HepG2 (cell line): ENCODE results near the gene AP3D1. TPM values are rescaled to one million over a fixed set of nuclear protein-coding genes. Genes with fewer than 3 reads are reported as not detected.

Source experiments
- ATAC-seq: fragments of 200-7000 bp; cut with Tn5 transposase; 3 replicates; pipeline ENCODE4 v1.9.1; 2020; ENCODE audit warnings: mild to moderate bottlenecking, moderate library complexity
- BruUV-seq: library from RNA; stranded (reverse); fragments of 400-500 nt; replicated peaks from 2 replicates; lab custom pipeline; 2021; lab: Mats Ljungman, UMichigan
- CTCF ChIA-PET: fragments of 300-600 bp; formaldehyde crosslinking; extraction: SDS; loops from one replicate; lab custom pipeline; 2021; ENCODE audit warnings: low total read pairs, inconsistent platforms, low intra/inter-chr PET ratio; lab: Yijun Ruan, JAX
- POLR2A ChIA-PET: fragments of 350-600 bp; sonication (Branson Sonifier 250); formaldehyde crosslinking; loops from one replicate; lab custom pipeline; 2020; ENCODE audit warnings: antibody characterized with exemption, inconsistent platforms; lab: Yijun Ruan, JAX
- DNase-seq: peaks from one replicate; pipeline ENCODE4 v3.0.0-alpha.2; 2015; ENCODE audit warnings: low spot score
- FAIRE-seq: peaks from 3 replicates; lab custom pipeline; 2011; peaks lifted over from hg19 to GRCh38; lab: Jason Lieb, UNC
- H2AFZ ChIP-seq: one replicate; pipeline ENCODE4 v1.6.1; 2011; ENCODE audit warnings: low read length, inconsistent platforms
- H3K27ac ChIP-seq: fragments of 300-600 bp; 3 replicates; pipeline ENCODE4 v1.8.0; 2011; ENCODE audit warnings: mixed run types, mild to moderate bottlenecking, mixed read lengths, low read length, inconsistent platforms; ENCODE audit not compliant: insufficient read depth; ENCODE audit errors: extremely low read length
- H3K27me3 ChIP-seq, 2 experiments: fragments of 200-600 bp in 1 of 2; 2 replicates in 1 of 2; 3 replicates in 1 of 2; pipeline versions ENCODE4 v1.6.0 to v1.8.0; 2011; ENCODE audit warnings: low read length in 2 of 2, mild to moderate bottlenecking in 2 of 2, moderate library complexity in 2 of 2, inconsistent platforms in 1 of 2; ENCODE audit not compliant: insufficient read depth in 2 of 2, control insufficient read depth in 1 of 2
- H3K36me3 ChIP-seq, 2 experiments: fragments of 200-600 bp in 1 of 2; replicated peaks in 1 of 2; 2 replicates in 1 of 2; 3 replicates in 1 of 2; pipeline versions ENCODE4 v1.5.1 to v1.8.0; 2011; ENCODE audit warnings: low read length in 2 of 2, inconsistent platforms in 1 of 2; ENCODE audit not compliant: insufficient read depth in 2 of 2, control insufficient read depth in 1 of 2
- H3K4me1 ChIP-seq: 2 replicates; pipeline ENCODE4 v1.5.1; 2012; ENCODE audit warnings: low read length, inconsistent platforms; ENCODE audit not compliant: insufficient read depth
- H3K4me2 ChIP-seq: 2 replicates; pipeline ENCODE4 v1.6.0; 2011; ENCODE audit warnings: low read depth, low read length, inconsistent platforms
- H3K4me3 ChIP-seq, 3 experiments: fragments of 200-600 bp in 1 of 3; sonication (generic), shearing (Covaris generic) in 1 of 3; replicated peaks in 1 of 3; 2 replicates each; pipeline ENCODE4 v1.5.1; 2011 to 2016; ENCODE audit warnings: low read length in 3 of 3, inconsistent platforms in 2 of 3, low read depth in 2 of 3, mild to moderate bottlenecking in 2 of 3, control low read depth in 1 of 3, mixed read lengths in 1 of 3; ENCODE audit not compliant: insufficient read depth in 1 of 3
- H3K79me2 ChIP-seq: one replicate; pipeline ENCODE4 v1.6.1; 2011; ENCODE audit warnings: low read length, inconsistent platforms; ENCODE audit not compliant: insufficient read depth
- H3K9ac ChIP-seq: 2 replicates; pipeline ENCODE4 v1.6.0; 2011; ENCODE audit warnings: mild to moderate bottlenecking, low read depth, low read length, inconsistent platforms; ENCODE audit not compliant: insufficient read depth
- H3K9me3 ChIP-seq: 2 replicates; pipeline ENCODE4 v1.5.1; 2012; ENCODE audit warnings: mild to moderate bottlenecking, low read length
- H4K20me1 ChIP-seq: 2 replicates; pipeline ENCODE4 v1.6.0; 2011; ENCODE audit warnings: inconsistent platforms, mild to moderate bottlenecking, low read length, moderate library complexity; ENCODE audit not compliant: insufficient read depth
- BRD4 ChIP-seq: sonication (generic); formaldehyde crosslinking; IDR thresholded peaks from 2 replicates; pipeline ENCODE4 v1.4.0; 2020; ENCODE audit warnings: missing genetic modification reagents
- FOXK1 ChIP-seq: sonication (generic); formaldehyde crosslinking; IDR thresholded peaks from 2 replicates; pipeline ENCODE4 v1.4.0; 2020; ENCODE audit warnings: low read depth, missing genetic modification reagents, borderline replicate concordance
- HCFC1 ChIP-seq: fragments of 150-350 bp; IDR thresholded peaks from 2 replicates; pipeline ENCODE4 v1.6.1; 2014; ENCODE audit warnings: low read depth, low read length
- KDM3A ChIP-seq: IDR thresholded peaks from 2 replicates; pipeline ENCODE4 v1.6.1; 2018; ENCODE audit warnings: low read depth, missing compliant biosample characterization
- KLF11 ChIP-seq: IDR thresholded peaks from 2 replicates; pipeline ENCODE4 v1.6.1; 2016; ENCODE audit warnings: missing compliant biosample characterization
- MAFG ChIP-seq: sonication (generic); formaldehyde crosslinking; IDR thresholded peaks from 2 replicates; pipeline ENCODE4 v1.5.1; 2020; ENCODE audit warnings: mild to moderate bottlenecking, missing genetic modification reagents
- MED1 ChIP-seq: sonication (generic); formaldehyde crosslinking; IDR thresholded peaks from 2 replicates; pipeline ENCODE4 v1.4.0; 2020; ENCODE audit warnings: missing genetic modification reagents
- REPIN1 ChIP-seq: sonication (generic); formaldehyde crosslinking; IDR thresholded peaks from 2 replicates; pipeline ENCODE4 v1.8.0; 2022; ENCODE audit warnings: missing genetic modification reagents, low read depth, mild to moderate bottlenecking, borderline replicate concordance
- SALL1 ChIP-seq: sonication (generic); formaldehyde crosslinking; IDR thresholded peaks from 2 replicates; pipeline ENCODE4 v1.8.0; 2022; ENCODE audit warnings: mild to moderate bottlenecking, missing genetic modification reagents
- TBL1XR1 ChIP-seq: fragments of 150-350 bp; IDR thresholded peaks from 2 replicates; pipeline ENCODE4 v1.6.1; 2014; ENCODE audit warnings: borderline replicate concordance, low read length; ENCODE audit not compliant: partially characterized antibody
- TCF12 ChIP-seq, 2 experiments: fragments of 450-650 bp in 1 of 2; sonication (generic) in 1 of 2; formaldehyde crosslinking in 1 of 2; IDR thresholded peaks; 2 replicates each; pipeline versions ENCODE4 v1.6.1 to v1.8.0; 2017 to 2022; ENCODE audit warnings: antibody characterized with exemption in 1 of 2, mild to moderate bottlenecking in 1 of 2, missing genetic modification reagents in 1 of 2, moderate library complexity in 1 of 2
- TMF1 ChIP-seq: sonication (generic); formaldehyde crosslinking; IDR thresholded peaks from 2 replicates; pipeline ENCODE4 v1.8.1; 2022; ENCODE audit warnings: low read depth, missing genetic modification reagents
- U2AF2 ChIP-seq: fragments of 200-400 bp; formaldehyde crosslinking; IDR thresholded peaks from 2 replicates; pipeline ENCODE4 v1.6.1; 2017; ENCODE audit warnings: low read depth, mild to moderate bottlenecking, low read length
- WIZ ChIP-seq: sonication (generic); formaldehyde crosslinking; IDR thresholded peaks from 2 replicates; pipeline ENCODE4 v1.5.1; 2020; ENCODE audit warnings: mild to moderate bottlenecking, missing genetic modification reagents
- ZFY ChIP-seq: sonication (generic); formaldehyde crosslinking; IDR thresholded peaks from 2 replicates; pipeline ENCODE4 v1.4.0; 2020; ENCODE audit warnings: missing genetic modification reagents
- ZNF746 ChIP-seq: sonication (generic); formaldehyde crosslinking; IDR thresholded peaks from 2 replicates; pipeline ENCODE4 v1.8.0; 2022; ENCODE audit warnings: mild to moderate bottlenecking, missing genetic modification reagents
- WGBS: methylation state at CpG from one replicate; pipeline ENCODE4 v1.1.6; 2017; ENCODE audit warnings: low lambda C conversion rate; 5-methylcytosine and 5-hydroxymethylcytosine counted together
- in situ Hi-C: cut with HindIII; loops from 2 replicates; pipeline ENCODE4 v1.10.0; 2017; ENCODE audit warnings: low pct_unique_long_range_greater_than_20kb; ENCODE audit not compliant: extremely low pct_ligation_motif_present
- intact Hi-C: fragments of 100-400 bp; cut with micrococcal nuclease; formaldehyde crosslinking; loops from one replicate; pipeline ENCODE4 v1.10.0; 2022; ENCODE audit not compliant: unreplicated experiment
- polyA plus RNA-seq, 8 experiments: library from polyadenylated mRNA; depleted of rRNA in 3 of 8; stranded (reverse) in 7 of 8; unstranded in 1 of 8; fragments of >200 nt; fragmentation: Illumina TruSeq in 4 of 8; extraction: Trizol in 4 of 8; gene quantifications; 2 replicates each; pipeline versions ENCODE4 v1.2.1 to v1.2.3, GENCODE V29; 2011 to 2016; ENCODE audit warnings: low read depth in 4 of 8, missing spikeins in 1 of 8, mixed read lengths in 1 of 8; ENCODE audit not compliant: insufficient read depth in 1 of 8
- total RNA-seq, 5 experiments: library from RNA; depleted of rRNA; stranded (reverse); fragments of >200 nt; fragmentation: Illumina TruSeq; extraction: Trizol; gene quantifications; 2 replicates each; pipeline ENCODE4 v1.2.3, GENCODE V29; 2016; ENCODE audit warnings: low read depth in 1 of 5
- TF ChIP-seq, protein P1 (sequence below): sonication (generic); formaldehyde crosslinking; IDR thresholded peaks from 2 replicates; pipeline ENCODE4 v1.4.0; 2020; ENCODE audit warnings: mild to moderate bottlenecking, missing genetic modification reagents
- TF ChIP-seq, protein P2 (sequence below): sonication (generic); formaldehyde crosslinking; IDR thresholded peaks from 2 replicates; pipeline ENCODE4 v1.4.0; 2020; ENCODE audit warnings: missing genetic modification reagents, borderline replicate concordance
- TF ChIP-seq, protein P3 (sequence below): sonication (generic); formaldehyde crosslinking; IDR thresholded peaks from 2 replicates; pipeline ENCODE4 v1.4.0; 2020; ENCODE audit warnings: low read depth, mild to moderate bottlenecking, missing genetic modification reagents

AP3D1 gene
- total and polyA plus RNA-seq, 2 of the 13 experiments (the other 11 are each of a cell fraction or from before 2014, with no cell fraction given) = 68.0 to 82.6 TPM

DNA sequence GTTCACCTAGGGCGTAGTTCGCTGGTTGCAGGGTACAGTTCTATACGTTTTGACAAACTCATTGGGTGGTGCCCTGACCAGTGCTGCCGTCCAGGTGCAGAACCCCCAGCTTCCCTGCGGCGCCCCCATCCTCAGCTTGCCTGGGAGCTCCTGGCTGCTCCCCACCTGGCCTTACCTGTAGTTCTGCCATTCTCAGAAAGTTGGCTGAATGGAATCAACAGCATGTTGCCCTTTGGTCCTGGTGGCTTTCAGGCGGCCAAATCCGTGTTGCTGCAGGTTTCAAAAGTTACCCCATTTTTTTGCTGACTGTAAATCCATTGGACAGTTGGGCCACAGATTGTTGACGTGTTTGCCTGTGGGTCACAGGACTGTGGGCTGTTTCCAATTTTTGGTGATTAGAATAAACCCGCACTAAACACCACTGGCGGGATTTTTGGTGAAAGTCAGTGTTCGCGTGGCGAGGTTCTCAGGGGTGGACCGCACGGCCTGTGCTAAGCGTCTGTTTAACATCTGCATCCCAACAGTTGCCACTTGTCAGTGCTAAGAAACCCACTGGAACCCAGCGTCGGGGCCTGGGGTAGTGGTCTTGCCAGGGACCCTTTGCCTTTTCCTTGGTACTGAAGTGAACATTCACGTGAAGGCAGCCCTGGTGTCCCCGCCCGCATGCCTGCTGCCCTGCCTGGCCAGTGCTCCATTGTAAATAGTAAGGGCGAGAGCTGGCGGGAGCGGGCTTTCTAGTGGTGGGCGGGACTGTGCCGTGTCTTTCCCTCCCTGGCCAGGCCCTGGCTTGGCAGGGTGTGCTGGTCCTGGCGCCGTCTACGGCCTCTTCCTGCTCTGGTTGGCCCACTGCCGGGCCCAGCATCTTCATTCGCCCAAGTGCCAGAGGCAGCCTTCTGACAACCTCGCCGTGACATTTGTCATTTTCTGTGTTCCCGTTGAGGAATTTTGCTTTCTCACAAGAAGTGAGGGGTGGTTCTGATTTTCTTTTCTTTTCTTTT is 15.7 kb upstream of the AP3D1 start:
- H3K4me1 ChIP-seq = peaks cover 66% of the 10 kb centered on the region
- H3K79me2 ChIP-seq = peaks cover 66% of the 10 kb centered on the region
- peak overlapping the region; percentile 50 for H3K9ac ChIP-seq
- BruUV-seq = no TSS peak
- DNase-seq (peak; percentile 79), ATAC-seq (peak; percentile 38), FAIRE-seq (no peak)
- no peak overlapping the region for H2AFZ ChIP-seq
- intact Hi-C loops = no loop called here
- no peaks in the 10 kb centered on the region; a peak in 1 of 5 replicates for H3K27me3 ChIP-seq
- no peaks in the 10 kb centered on the region for H3K36me3 ChIP-seq
- CTCF ChIA-PET = no interaction called here
- in situ Hi-C loops = no loop called here
- peak overlapping the region; percentile 96 for H3K27ac ChIP-seq
- H3K9me3 ChIP-seq = no peaks in the 10 kb centered on the region
- peak overlapping the region; percentile 79 for H3K4me2 ChIP-seq
- H4K20me1 ChIP-seq = peaks cover 21% of the 10 kb centered on the region
- H3K4me3 ChIP-seq = peak overlapping the region; percentile 18 to 58 (median 20); a peak in 5 of 6 replicates
- POLR2A ChIA-PET = interaction anchor here (1.4 kb wide), 1 partner anchor 68 kb away, joined by 3 read pairs; no protein-coding TSS in a partner anchor
- WGBS = 20% methylated on average over 24 of the region's 35 CpGs
- TF ChIP-seq TMF1 (CRISPR knock-in tag) (no peak), ZNF746 (CRISPR knock-in tag) (no peak), TCF12 (IDR thresholded peaks at IDR 0.05) (no peak), TCF12 (CRISPR knock-in tag; IDR thresholded peaks at IDR 0.05) (peak; percentile 38; the same call in 1 of the 2 replicates), HCFC1 (no peak), FOXK1 (CRISPR knock-in tag) (0 out of 2 replicates have a peak, but pooled peaks have one; percentile 5), MED1 (peak; percentile 65), REPIN1 (CRISPR knock-in tag) (no peak), U2AF2 (no peak), WIZ (0 out of 2 replicates have a peak, but pooled peaks have one; percentile 64), MAFG (no peak), KLF11 (CRISPR knock-in tag) (no peak), BRD4 (CRISPR knock-in tag) (no peak), KDM3A (0 out of 2 replicates have a peak, but pooled peaks have one; percentile 69), SALL1 (CRISPR knock-in tag) (peak; percentile 31; the same call in 1 of the 2 replicates), TBL1XR1 (no peak), ZFY (peak; percentile 61; the same call in 1 of the 2 replicates)
- TF ChIP-seq, protein P1, sequence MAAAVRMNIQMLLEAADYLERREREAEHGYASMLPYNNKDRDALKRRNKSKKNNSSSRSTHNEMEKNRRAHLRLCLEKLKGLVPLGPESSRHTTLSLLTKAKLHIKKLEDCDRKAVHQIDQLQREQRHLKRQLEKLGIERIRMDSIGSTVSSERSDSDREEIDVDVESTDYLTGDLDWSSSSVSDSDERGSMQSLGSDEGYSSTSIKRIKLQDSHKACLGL (CRISPR knock-in tag) = peak; percentile 6; the same call in 1 of the 2 replicates
- TF ChIP-seq, protein P2, sequence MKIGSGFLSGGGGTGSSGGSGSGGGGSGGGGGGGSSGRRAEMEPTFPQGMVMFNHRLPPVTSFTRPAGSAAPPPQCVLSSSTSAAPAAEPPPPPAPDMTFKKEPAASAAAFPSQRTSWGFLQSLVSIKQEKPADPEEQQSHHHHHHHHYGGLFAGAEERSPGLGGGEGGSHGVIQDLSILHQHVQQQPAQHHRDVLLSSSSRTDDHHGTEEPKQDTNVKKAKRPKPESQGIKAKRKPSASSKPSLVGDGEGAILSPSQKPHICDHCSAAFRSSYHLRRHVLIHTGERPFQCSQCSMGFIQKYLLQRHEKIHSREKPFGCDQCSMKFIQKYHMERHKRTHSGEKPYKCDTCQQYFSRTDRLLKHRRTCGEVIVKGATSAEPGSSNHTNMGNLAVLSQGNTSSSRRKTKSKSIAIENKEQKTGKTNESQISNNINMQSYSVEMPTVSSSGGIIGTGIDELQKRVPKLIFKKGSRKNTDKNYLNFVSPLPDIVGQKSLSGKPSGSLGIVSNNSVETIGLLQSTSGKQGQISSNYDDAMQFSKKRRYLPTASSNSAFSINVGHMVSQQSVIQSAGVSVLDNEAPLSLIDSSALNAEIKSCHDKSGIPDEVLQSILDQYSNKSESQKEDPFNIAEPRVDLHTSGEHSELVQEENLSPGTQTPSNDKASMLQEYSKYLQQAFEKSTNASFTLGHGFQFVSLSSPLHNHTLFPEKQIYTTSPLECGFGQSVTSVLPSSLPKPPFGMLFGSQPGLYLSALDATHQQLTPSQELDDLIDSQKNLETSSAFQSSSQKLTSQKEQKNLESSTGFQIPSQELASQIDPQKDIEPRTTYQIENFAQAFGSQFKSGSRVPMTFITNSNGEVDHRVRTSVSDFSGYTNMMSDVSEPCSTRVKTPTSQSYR (CRISPR knock-in tag) = no peak
- TF ChIP-seq, protein P3, sequence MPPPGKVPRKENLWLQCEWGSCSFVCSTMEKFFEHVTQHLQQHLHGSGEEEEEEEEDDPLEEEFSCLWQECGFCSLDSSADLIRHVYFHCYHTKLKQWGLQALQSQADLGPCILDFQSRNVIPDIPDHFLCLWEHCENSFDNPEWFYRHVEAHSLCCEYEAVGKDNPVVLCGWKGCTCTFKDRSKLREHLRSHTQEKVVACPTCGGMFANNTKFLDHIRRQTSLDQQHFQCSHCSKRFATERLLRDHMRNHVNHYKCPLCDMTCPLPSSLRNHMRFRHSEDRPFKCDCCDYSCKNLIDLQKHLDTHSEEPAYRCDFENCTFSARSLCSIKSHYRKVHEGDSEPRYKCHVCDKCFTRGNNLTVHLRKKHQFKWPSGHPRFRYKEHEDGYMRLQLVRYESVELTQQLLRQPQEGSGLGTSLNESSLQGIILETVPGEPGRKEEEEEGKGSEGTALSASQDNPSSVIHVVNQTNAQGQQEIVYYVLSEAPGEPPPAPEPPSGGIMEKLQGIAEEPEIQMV = no peak
